Endothelial cell of umbilical vein (primary cell): ENCODE results near the gene ALDH6A1. TPM values are rescaled to one million over a fixed set of nuclear protein-coding genes. Genes with fewer than 3 reads are reported as not detected.

Experiments
- BruUV-seq: library from RNA; stranded (reverse); fragments of 400-500 nt; replicated peaks from 2 replicates; lab custom pipeline; 2021; lab: Mats Ljungman, UMichigan
- CTCF ChIA-PET: fragments of 300-600, 350-600 bp; sonication (Branson Sonifier 250); formaldehyde crosslinking; loops from one replicate; lab custom pipeline; 2021; ENCODE audit warnings: antibody characterized with exemption, inconsistent platforms; lab: Charles Lee
- POLR2A ChIA-PET: fragments of 300-600, 350-600 bp; sonication (Branson Sonifier 250); formaldehyde crosslinking; loops from one replicate; lab custom pipeline; 2021; ENCODE audit warnings: antibody characterized with exemption, inconsistent platforms; lab: Charles Lee
- DNase-seq: peaks from one replicate; pipeline ENCODE4 v3.0.0-alpha.2; 2011; ENCODE audit warnings: low read depth, low spot score
- FAIRE-seq: peaks from 2 replicates; lab custom pipeline; 2011; peaks lifted over from hg19 to GRCh38; lab: Jason Lieb, UNC
- H2AFZ ChIP-seq: 2 replicates; pipeline ENCODE4 v1.6.0; 2012; ENCODE audit warnings: low read depth, low read length, control low read depth, inconsistent platforms
- H3K27ac ChIP-seq: 2 replicates; pipeline ENCODE4 v1.5.1; 2011; ENCODE audit warnings: low read depth, mild to moderate bottlenecking, control low read depth, low read length, moderate library complexity; ENCODE audit not compliant: insufficient read depth
- H3K27me3 ChIP-seq, 2 experiments: 2 replicates each; pipeline versions ENCODE4 v1.6.0 to v1.6.1; 2011; ENCODE audit warnings: low read length in 2 of 2, mixed read lengths in 1 of 2; ENCODE audit not compliant: control insufficient read depth in 2 of 2, insufficient read depth in 2 of 2
- H3K36me3 ChIP-seq, 2 experiments: 2 replicates in 1 of 2; 3 replicates in 1 of 2; pipeline ENCODE4 v1.5.1; 2011; ENCODE audit warnings: low read length in 2 of 2, mild to moderate bottlenecking in 1 of 2, moderate library complexity in 1 of 2; ENCODE audit not compliant: control insufficient read depth in 2 of 2, insufficient read depth in 2 of 2; ENCODE audit errors: extremely low read depth in 1 of 2
- H3K4me1 ChIP-seq: 3 replicates; pipeline ENCODE4 v1.5.1; 2011; ENCODE audit warnings: mild to moderate bottlenecking, low read length; ENCODE audit not compliant: control insufficient read depth, insufficient read depth; ENCODE audit errors: extremely low read depth
- H3K4me2 ChIP-seq: 2 replicates; pipeline ENCODE4 v1.6.1; 2011; ENCODE audit warnings: low read length, control low read depth, mixed read lengths; ENCODE audit not compliant: insufficient read depth
- H3K4me3 ChIP-seq, 3 experiments: fragments of 200-600 bp in 1 of 3; sonication (generic), shearing (Covaris generic) in 1 of 3; replicated peaks in 1 of 3; 2 replicates each; pipeline ENCODE4 v1.5.1; 2011 to 2016; ENCODE audit warnings: control low read depth in 3 of 3, low read length in 3 of 3, mild to moderate bottlenecking in 2 of 3, inconsistent platforms in 1 of 3, low read depth in 1 of 3, moderate library complexity in 1 of 3; ENCODE audit not compliant: insufficient read depth in 1 of 3
- H3K79me2 ChIP-seq: 2 replicates; pipeline ENCODE4 v1.6.0; 2012; ENCODE audit warnings: low read length, inconsistent platforms; ENCODE audit not compliant: control insufficient read depth, insufficient read depth
- H3K9ac ChIP-seq: replicated peaks from 2 replicates; pipeline ENCODE3; 2011; ENCODE audit warnings: low read length, control low read depth; ENCODE audit not compliant: insufficient read depth; ENCODE audit errors: extremely low read depth
- H3K9me1 ChIP-seq: replicated peaks from 3 replicates; pipeline ENCODE4 v1.6.0; 2011; ENCODE audit warnings: mild to moderate bottlenecking, low read length; ENCODE audit not compliant: control insufficient read depth, insufficient read depth; ENCODE audit errors: extremely low read depth
- H3K9me3 ChIP-seq: replicated peaks from 2 replicates; pipeline ENCODE4 v1.5.1; 2012; ENCODE audit warnings: low read length, inconsistent platforms; ENCODE audit not compliant: control insufficient read depth, insufficient read depth
- H4K20me1 ChIP-seq: replicated peaks from 2 replicates; pipeline ENCODE3; 2011; ENCODE audit warnings: mild to moderate bottlenecking, low read length; ENCODE audit not compliant: control insufficient read depth, insufficient read depth; ENCODE audit errors: extremely low read depth
- CTCF ChIP-seq, 2 donors: IDR thresholded peaks; 1 replicate in 1 of 2; 2 replicates in 1 of 2; pipeline ENCODE4 v1.5.1; 2011; ENCODE audit warnings: low read length in 2 of 2, mild to moderate bottlenecking in 2 of 2, moderate library complexity in 2 of 2, control low read depth in 1 of 2, inconsistent platforms in 1 of 2, low read depth in 1 of 2; ENCODE audit not compliant: insufficient read depth in 1 of 2; ENCODE audit errors: extremely low read depth in 1 of 2
- EZH2 ChIP-seq: IDR thresholded peaks from 2 replicates; pipeline ENCODE4 v1.6.1; 2012; ENCODE audit warnings: borderline replicate concordance, low read depth, mild to moderate bottlenecking, moderate library complexity, low read length, inconsistent platforms; ENCODE audit not compliant: severe bottlenecking
- FOS ChIP-seq: IDR thresholded peaks from 2 replicates; pipeline ENCODE4 v1.6.1; 2011; ENCODE audit warnings: mild to moderate bottlenecking, low read length, moderate library complexity, borderline replicate concordance; ENCODE audit not compliant: insufficient read depth
- GATA2 ChIP-seq: IDR thresholded peaks from 2 replicates; pipeline ENCODE4 v1.7.0; 2011; ENCODE audit warnings: low read depth, mild to moderate bottlenecking, moderate library complexity, mixed read lengths, low read length; ENCODE audit not compliant: insufficient read length, insufficient read depth
- JUN ChIP-seq: IDR thresholded peaks from 2 replicates; pipeline ENCODE4 v1.6.1; 2011; ENCODE audit warnings: borderline replicate concordance, low read depth; ENCODE audit not compliant: insufficient read length, insufficient read depth
- MAX ChIP-seq: IDR thresholded peaks from 2 replicates; pipeline ENCODE4 v1.6.1; 2011; ENCODE audit not compliant: insufficient read depth, insufficient read length
- MYC ChIP-seq: IDR thresholded peaks from one replicate; pipeline ENCODE4 v1.6.1; 2011; ENCODE audit warnings: mild to moderate bottlenecking, low read depth, low read length
- POLR2A ChIP-seq: IDR thresholded peaks from 2 replicates; pipeline ENCODE4 v1.6.1; 2012; ENCODE audit warnings: low read depth, mild to moderate bottlenecking, control low read depth, low read length
- POLR2AphosphoS5 ChIP-seq: IDR thresholded peaks from 2 replicates; pipeline ENCODE4 v1.6.1; 2012; ENCODE audit warnings: low read depth, mild to moderate bottlenecking, control low read depth, low read length, moderate library complexity; ENCODE audit not compliant: insufficient read depth
- dilution Hi-C: fragments of 300-500 bp; cut with MboI; formaldehyde crosslinking; loops from one replicate; pipeline ENCODE4 v1.15.0; 2019; ENCODE audit warnings: low sequenced_read_pairs; ENCODE audit not compliant: extremely low pct_ligation_motif_present
- intact Hi-C: fragments of 100-400 bp; cut with micrococcal nuclease; formaldehyde crosslinking; loops from one replicate; pipeline ENCODE4 v1.10.0; 2022
- polyA plus RNA-seq, 4 experiments: library from polyadenylated mRNA; depleted of rRNA in 3 of 4; stranded (reverse) in 3 of 4; unstranded in 1 of 4; fragments of >200 nt; gene quantifications; 2 replicates each; pipeline versions ENCODE4 v1.2.1 to v1.2.3, GENCODE V29; 2011 to 2012; ENCODE audit warnings: missing spikeins in 1 of 4
- total RNA-seq: library from RNA; stranded (reverse); gene quantifications from 2 replicates; pipeline ENCODE4 v1.2.3, GENCODE V29; 2021

The ALDH6A1 gene
- total and polyA plus RNA-seq, 2 donors (not counting 3 experiments of a cell fraction or from before 2014, with no cell fraction given) = 5.2 to 10.2 TPM

GRCh38 chr14:74022346-74022745 is 61.9 kb downstream of the ALDH6A1 start:
- intact Hi-C loops = no loop called here
- Histone ChIP-seq H3K36me3 (no peaks in the 10 kb centered on the region), H3K9ac (no peak overlapping the region), H4K20me1 (no peaks in the 10 kb centered on the region), H2AFZ (no peak overlapping the region), H3K9me1 (no peaks in the 10 kb centered on the region), H3K4me2 (no peak overlapping the region), H3K79me2 (no peaks in the 10 kb centered on the region), H3K4me3 (no peak overlapping the region), H3K4me1 (peaks cover 13% of the 10 kb centered on the region), H3K9me3 (no peaks in the 10 kb centered on the region), H3K27ac (no peak overlapping the region), H3K27me3 (no peaks in the 10 kb centered on the region)
- no peak for FAIRE-seq
- ChIA-PET POLR2A (no interaction called here), CTCF (no interaction called here)
- DNase-seq = no peak
- dilution Hi-C loops = no loop called here
- BruUV-seq = no TSS peak
- TF ChIP-seq EZH2 (no peak), JUN (no peak), GATA2 (no peak), MAX (no peak), MYC (no peak), POLR2AphosphoS5 (no peak), POLR2A (no peak), CTCF (IDR thresholded peaks at IDR 0.05; ENCODE audit: extremely low read depth in 1 of 2, insufficient read depth in 1 of 2, low read depth in 1 of 2, low read length in 2 of 2) (no peak), FOS (no peak)
